ENCODE measurements around the gene FLCN. TPM values are rescaled to one million over a fixed set of nuclear protein-coding genes. Genes with fewer than 3 reads are reported as not detected.

Gene FLCN
- total and polyA plus RNA-seq, 2 of the 13 experiments (the other 11 are each of a cell fraction or from before 2014, with no cell fraction given): 16.6 to 24.9 TPM

GRCh38 chr17:17165666-17166308 is 71.2 kb downstream of the FLCN start:
- no peak for DNase-seq (ENCODE audit: low spot score)
- 97% methylated on average over 17 of the region's 23 CpGs for WGBS (ENCODE audit: low lambda C conversion rate)

GRCh38 chr17:17164676-17165075 is 72.3 kb downstream of the FLCN start:
- Histone ChIP-seq H2AFZ (ENCODE audit: low read length) (no peak overlapping the region), H3K36me3 (replicated peaks in 1 of 2; ENCODE audit: control insufficient read depth in 1 of 2, insufficient read depth in 2 of 2, low read length in 2 of 2) (peaks cover 17 to 59% of the 10 kb centered on the region in 2 experiments; a peak in 4 of 5 replicates), H3K27me3 (ENCODE audit: control insufficient read depth in 1 of 2, insufficient read depth in 2 of 2, low read length in 2 of 2) (no peaks in the 10 kb centered on the region), H3K27ac (ENCODE audit: extremely low read length, insufficient read depth, low read length) (no peak overlapping the region), H4K20me1 (ENCODE audit: insufficient read depth, low read length) (no peaks in the 10 kb centered on the region), H3K9ac (ENCODE audit: insufficient read depth, low read depth, low read length) (no peak overlapping the region), H3K4me1 (ENCODE audit: insufficient read depth, low read length) (no peaks in the 10 kb centered on the region), H3K4me2 (ENCODE audit: low read depth, low read length) (no peak overlapping the region), H3K9me3 (ENCODE audit: low read length) (no peaks in the 10 kb centered on the region), H3K4me3 (replicated peaks in 1 of 3; ENCODE audit: insufficient read depth in 1 of 3, low read depth in 2 of 3, low read length in 3 of 3) (no peak overlapping the region), H3K79me2 (ENCODE audit: insufficient read depth, low read length) (no peaks in the 10 kb centered on the region)
- 97% methylated on average over 17 of the region's 17 CpGs for WGBS (ENCODE audit: low lambda C conversion rate)
- in situ Hi-C loops (cut with HindIII; ENCODE audit: extremely low pct_ligation_motif_present, low pct_unique_long_range_greater_than_20kb): no loop called here
- TF ChIP-seq POLR2A (IDR thresholded peaks at IDR 0.05; ENCODE audit: insufficient read depth in 1 of 2, low read depth in 2 of 2, low read length in 2 of 2) (no peak), SALL1 (CRISPR knock-in tag; IDR thresholded peaks at IDR 0.05) (no peak), SOX6 (IDR thresholded peaks at IDR 0.05) (no peak), SOX6 (CRISPR knock-in tag; IDR thresholded peaks at IDR 0.05) (no peak), SKI (IDR thresholded peaks at IDR 0.05; ENCODE audit: partially characterized antibody) (no peak), ARNT (IDR thresholded peaks at IDR 0.05) (no peak)
- CTCF ChIA-PET (ENCODE audit: low intra/inter-chr PET ratio, low total read pairs): no interaction called here
- intact Hi-C loops (cut with micrococcal nuclease; ENCODE audit: unreplicated experiment): no loop called here
- FAIRE-seq (no peak), DNase-seq (ENCODE audit: low spot score) (no peak), ATAC-seq (no peak)
- BruUV-seq (replicated peaks): no TSS peak
- POLR2A ChIA-PET: no interaction called here

More at GRCh38 chr17:17165666-17166308, 71.2 kb downstream of the FLCN start:
- no peak overlapping the region for H2AFZ ChIP-seq (ENCODE audit: low read length)
- H3K27ac ChIP-seq (ENCODE audit: extremely low read length, insufficient read depth, low read length): no peak overlapping the region
- H3K9me3 ChIP-seq (ENCODE audit: low read length): no peaks in the 10 kb centered on the region
- ChIA-PET CTCF (ENCODE audit: low intra/inter-chr PET ratio, low total read pairs) (no interaction called here), POLR2A (no interaction called here)
- in situ Hi-C loops (cut with HindIII; ENCODE audit: extremely low pct_ligation_motif_present, low pct_unique_long_range_greater_than_20kb): no loop called here
- no peaks in the 10 kb centered on the region for H3K27me3 ChIP-seq (ENCODE audit: control insufficient read depth in 1 of 2, insufficient read depth in 2 of 2, low read length in 2 of 2)
- no peak overlapping the region for H3K4me3 ChIP-seq (replicated peaks in 1 of 3; ENCODE audit: insufficient read depth in 1 of 3, low read depth in 2 of 3, low read length in 3 of 3)
- BruUV-seq (replicated peaks): no TSS peak
- no peak overlapping the region for H3K4me2 ChIP-seq (ENCODE audit: low read depth, low read length)
- FAIRE-seq (no peak), ATAC-seq (no peak)
- H3K79me2 ChIP-seq (ENCODE audit: insufficient read depth, low read length): no peaks in the 10 kb centered on the region
- no peaks in the 10 kb centered on the region for H3K4me1 ChIP-seq (ENCODE audit: insufficient read depth, low read length)
- no peak overlapping the region for H3K9ac ChIP-seq (ENCODE audit: insufficient read depth, low read depth, low read length)
- intact Hi-C loops (cut with micrococcal nuclease; ENCODE audit: unreplicated experiment): no loop called here
- TF ChIP-seq EHMT2 (IDR thresholded peaks at IDR 0.05; ENCODE audit: borderline replicate concordance, low read depth, low read length) (no peak), TMF1 (CRISPR knock-in tag; IDR thresholded peaks at IDR 0.05; ENCODE audit: low read depth) (no peak), REXO4 (CRISPR knock-in tag; IDR thresholded peaks at IDR 0.05; ENCODE audit: borderline replicate concordance) (no peak), JDP2 (CRISPR knock-in tag; IDR thresholded peaks at IDR 0.05; ENCODE audit: borderline replicate concordance) (no peak), AGO2 (optimal IDR thresholded peaks at IDR 0.05; ENCODE audit: low read depth, low read length) (peak; percentile 15), TBL1XR1 (IDR thresholded peaks at IDR 0.05; ENCODE audit: borderline replicate concordance, low read length, partially characterized antibody) (no peak)
- H4K20me1 ChIP-seq (ENCODE audit: insufficient read depth, low read length): no peaks in the 10 kb centered on the region
- H3K36me3 ChIP-seq (replicated peaks in 1 of 2; ENCODE audit: control insufficient read depth in 1 of 2, insufficient read depth in 2 of 2, low read length in 2 of 2): peaks cover 16 to 54% of the 10 kb centered on the region in 2 experiments; a peak in 4 of 5 replicates
